HepG2 (cell line): Measurements from ENCODE around the gene TESK1.

Source experiments
- CREM ChIP-seq, 2 experiments: sonication (generic) in 1 of 2; formaldehyde crosslinking in 1 of 2; IDR thresholded peaks; 2 replicates each; pipeline versions ENCODE4 v1.4.0 to v1.6.1; 2016 to 2020; ENCODE audit warnings: antibody characterized with exemption in 1 of 2, mild to moderate bottlenecking in 1 of 2, missing genetic modification reagents in 1 of 2
- EP300 ChIP-seq, 3 experiments: sonication (generic) in 1 of 3; formaldehyde crosslinking in 1 of 3; IDR thresholded peaks; 2 replicates each; pipeline versions ENCODE4 v1.5.1 to v1.6.1; 2011 to 2020; ENCODE audit warnings: low read depth in 2 of 3, low read length in 2 of 3, borderline replicate concordance in 1 of 3, improper control_type of control experiment in 1 of 3, mild to moderate bottlenecking in 1 of 3, missing genetic modification reagents in 1 of 3, moderate library complexity in 1 of 3
- KMT2A ChIP-seq: sonication (generic); formaldehyde crosslinking; IDR thresholded peaks from 2 replicates; pipeline ENCODE4 v1.4.0; 2020; ENCODE audit warnings: missing genetic modification reagents
- MAFK ChIP-seq, 2 experiments: IDR thresholded peaks in 1 of 2; conservative IDR thresholded peaks in 1 of 2; 2 replicates each; pipeline ENCODE4 v1.6.1; 2011; ENCODE audit warnings: improper control_type of control experiment in 2 of 2, low read length in 2 of 2
- PHB2 ChIP-seq: fragments of 450-650 bp; IDR thresholded peaks from 2 replicates; pipeline ENCODE4 v1.6.1; 2018; ENCODE audit not compliant: partially characterized antibody
- POLR2A ChIP-seq, 2 experiments: IDR thresholded peaks; 2 replicates each; pipeline ENCODE4 v1.6.1; 2011; ENCODE audit warnings: low read depth in 2 of 2, low read length in 2 of 2, mild to moderate bottlenecking in 1 of 2, moderate library complexity in 1 of 2; ENCODE audit not compliant: insufficient read depth in 1 of 2
- ZFAT ChIP-seq: sonication (generic); formaldehyde crosslinking; conservative IDR thresholded peaks from 2 replicates; pipeline ENCODE4 v1.8.1; 2023; ENCODE audit warnings: missing genetic modification reagents, inconsistent platforms
- ZNF12 ChIP-seq: sonication (generic); formaldehyde crosslinking; IDR thresholded peaks from 2 replicates; pipeline ENCODE4 v1.5.0; 2020; ENCODE audit warnings: missing genetic modification reagents
- ZNF337 ChIP-seq: sonication (generic); formaldehyde crosslinking; IDR thresholded peaks from 2 replicates; pipeline ENCODE4 v1.5.1; 2020; ENCODE audit warnings: missing genetic modification reagents, low read depth, mild to moderate bottlenecking, borderline replicate concordance
- TF ChIP-seq, protein P1 (sequence below): sonication (generic); IDR thresholded peaks from 2 replicates; pipeline ENCODE4 v1.6.1; 2016; ENCODE audit warnings: low read depth, borderline replicate concordance
- TF ChIP-seq, protein P2 (sequence below): sonication (generic); formaldehyde crosslinking; conservative IDR thresholded peaks from 2 replicates; pipeline ENCODE4 v1.8.0; 2022; ENCODE audit warnings: mild to moderate bottlenecking, moderate library complexity, missing genetic modification reagents
- TF ChIP-seq, protein P3 (sequence below): sonication (generic); formaldehyde crosslinking; IDR thresholded peaks from 2 replicates; pipeline ENCODE4 v1.5.0; 2020; ENCODE audit warnings: mild to moderate bottlenecking, missing genetic modification reagents, moderate library complexity

DNA sequence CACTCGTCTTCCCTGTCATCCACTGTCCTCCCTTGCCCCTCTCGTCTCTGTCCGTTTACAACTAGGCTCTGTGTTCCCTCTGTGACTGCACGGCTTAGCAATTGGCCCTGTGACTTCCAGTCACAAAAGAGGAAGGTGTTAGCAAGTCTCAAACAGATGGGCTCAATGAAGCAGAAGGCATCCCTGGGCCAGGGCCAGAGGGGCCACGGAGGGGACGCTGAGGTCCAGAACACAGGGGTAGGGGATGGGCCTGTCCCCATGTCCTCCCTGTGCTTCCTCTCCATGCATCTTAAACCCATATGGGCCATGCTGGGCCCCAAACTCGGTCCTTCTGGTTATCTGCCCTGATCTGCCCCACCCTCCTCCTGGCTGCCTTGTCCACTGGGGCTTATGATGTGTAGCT is 13.3 kb downstream of the TESK1 start, which contains the start of gene CD72:
- TF ChIP-seq POLR2A (IDR thresholded peaks at IDR 0.05; ENCODE audit: insufficient read depth in 1 of 2, low read depth in 2 of 2, low read length in 2 of 2) (no peak), KMT2A (CRISPR knock-in tag) (no peak), CREM (IDR thresholded peaks at IDR 0.05) (no peak), CREM (CRISPR knock-in tag; IDR thresholded peaks at IDR 0.05) (no peak), ZFAT (CRISPR knock-in tag) (no peak), PHB2 (no peak), ZNF337 (CRISPR knock-in tag) (no peak), ZNF12 (CRISPR knock-in tag) (no peak), MAFK (conservative IDR thresholded peaks at IDR 0.05 in 1 of 2, IDR thresholded peaks at IDR 0.05 in 1 of 2; ENCODE audit: low read length in 2 of 2) (no peak), EP300 (IDR thresholded peaks at IDR 0.05; ENCODE audit: low read depth in 2 of 2, low read length in 2 of 2) (no peak), EP300 (CRISPR knock-in tag; IDR thresholded peaks at IDR 0.05; ENCODE audit: borderline replicate concordance) (no peak)
- TF ChIP-seq, protein P1, sequence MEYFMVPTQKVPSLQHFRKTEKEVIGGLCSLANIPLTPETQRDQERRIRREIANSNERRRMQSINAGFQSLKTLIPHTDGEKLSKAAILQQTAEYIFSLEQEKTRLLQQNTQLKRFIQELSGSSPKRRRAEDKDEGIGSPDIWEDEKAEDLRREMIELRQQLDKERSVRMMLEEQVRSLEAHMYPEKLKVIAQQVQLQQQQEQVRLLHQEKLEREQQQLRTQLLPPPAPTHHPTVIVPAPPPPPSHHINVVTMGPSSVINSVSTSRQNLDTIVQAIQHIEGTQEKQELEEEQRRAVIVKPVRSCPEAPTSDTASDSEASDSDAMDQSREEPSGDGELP = no peak
- TF ChIP-seq, protein P2, sequence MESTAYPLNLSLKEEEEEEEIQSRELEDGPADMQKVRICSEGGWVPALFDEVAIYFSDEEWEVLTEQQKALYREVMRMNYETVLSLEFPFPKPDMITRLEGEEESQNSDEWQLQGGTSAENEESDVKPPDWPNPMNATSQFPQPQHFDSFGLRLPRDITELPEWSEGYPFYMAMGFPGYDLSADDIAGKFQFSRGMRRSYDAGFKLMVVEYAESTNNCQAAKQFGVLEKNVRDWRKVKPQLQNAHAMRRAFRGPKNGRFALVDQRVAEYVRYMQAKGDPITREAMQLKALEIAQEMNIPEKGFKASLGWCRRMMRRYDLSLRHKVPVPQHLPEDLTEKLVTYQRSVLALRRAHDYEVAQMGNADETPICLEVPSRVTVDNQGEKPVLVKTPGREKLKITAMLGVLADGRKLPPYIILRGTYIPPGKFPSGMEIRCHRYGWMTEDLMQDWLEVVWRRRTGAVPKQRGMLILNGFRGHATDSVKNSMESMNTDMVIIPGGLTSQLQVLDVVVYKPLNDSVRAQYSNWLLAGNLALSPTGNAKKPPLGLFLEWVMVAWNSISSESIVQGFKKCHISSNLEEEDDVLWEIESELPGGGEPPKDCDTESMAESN = no peak
- TF ChIP-seq, protein P3, sequence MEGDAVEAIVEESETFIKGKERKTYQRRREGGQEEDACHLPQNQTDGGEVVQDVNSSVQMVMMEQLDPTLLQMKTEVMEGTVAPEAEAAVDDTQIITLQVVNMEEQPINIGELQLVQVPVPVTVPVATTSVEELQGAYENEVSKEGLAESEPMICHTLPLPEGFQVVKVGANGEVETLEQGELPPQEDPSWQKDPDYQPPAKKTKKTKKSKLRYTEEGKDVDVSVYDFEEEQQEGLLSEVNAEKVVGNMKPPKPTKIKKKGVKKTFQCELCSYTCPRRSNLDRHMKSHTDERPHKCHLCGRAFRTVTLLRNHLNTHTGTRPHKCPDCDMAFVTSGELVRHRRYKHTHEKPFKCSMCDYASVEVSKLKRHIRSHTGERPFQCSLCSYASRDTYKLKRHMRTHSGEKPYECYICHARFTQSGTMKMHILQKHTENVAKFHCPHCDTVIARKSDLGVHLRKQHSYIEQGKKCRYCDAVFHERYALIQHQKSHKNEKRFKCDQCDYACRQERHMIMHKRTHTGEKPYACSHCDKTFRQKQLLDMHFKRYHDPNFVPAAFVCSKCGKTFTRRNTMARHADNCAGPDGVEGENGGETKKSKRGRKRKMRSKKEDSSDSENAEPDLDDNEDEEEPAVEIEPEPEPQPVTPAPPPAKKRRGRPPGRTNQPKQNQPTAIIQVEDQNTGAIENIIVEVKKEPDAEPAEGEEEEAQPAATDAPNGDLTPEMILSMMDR = no peak
